Activated CD8-positive, alpha-beta memory T cell treated with anti-CD3 and anti-CD28 coated beads, Interleukin-2, amount 50 U/mL, for 24 hours (primary cell): ENCODE results near the gene ELOVL5.
"Not testable (repeated sequence)": the region's sequence is repeated elsewhere in the genome, so short reads cannot be mapped to it uniquely, and the experiment has no call there.

Source experiments
- DNase-seq: peaks from one replicate; pipeline ENCODE4 v3.0.0-alpha.2; 2020; ENCODE audit errors: extremely low read depth

Gene ELOVL5

GRCh38 chr6:53305506-53306005, 43.2 kb downstream of the ELOVL5 start:
- not testable (repeated sequence) for DNase-seq

DNA sequence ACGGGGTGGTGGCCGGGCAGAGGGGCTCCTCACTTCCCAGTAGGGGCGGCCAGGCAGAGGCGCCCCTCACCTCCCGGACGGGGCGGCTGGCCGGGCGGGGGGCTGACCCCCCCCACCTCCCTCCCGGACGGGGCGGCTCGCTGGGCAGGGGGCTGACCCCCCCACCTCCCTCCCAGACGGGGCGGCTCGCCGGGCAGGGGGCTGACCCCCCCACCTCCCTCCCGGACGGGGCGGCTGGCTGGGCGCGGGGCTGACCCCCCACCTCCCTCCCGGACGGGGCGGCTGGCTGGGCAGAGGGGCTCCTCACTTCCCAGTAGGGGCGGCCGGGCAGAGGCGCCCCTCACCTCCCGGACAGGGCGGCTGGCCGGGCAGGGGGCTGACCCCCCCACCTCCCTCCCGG, 43.8 kb downstream of the ELOVL5 start:
- DNase-seq: not testable (repeated sequence)

GRCh38 chr6:53302678-53303360, 45.9 kb downstream of the ELOVL5 start:
- DNase-seq: no peak

DNA sequence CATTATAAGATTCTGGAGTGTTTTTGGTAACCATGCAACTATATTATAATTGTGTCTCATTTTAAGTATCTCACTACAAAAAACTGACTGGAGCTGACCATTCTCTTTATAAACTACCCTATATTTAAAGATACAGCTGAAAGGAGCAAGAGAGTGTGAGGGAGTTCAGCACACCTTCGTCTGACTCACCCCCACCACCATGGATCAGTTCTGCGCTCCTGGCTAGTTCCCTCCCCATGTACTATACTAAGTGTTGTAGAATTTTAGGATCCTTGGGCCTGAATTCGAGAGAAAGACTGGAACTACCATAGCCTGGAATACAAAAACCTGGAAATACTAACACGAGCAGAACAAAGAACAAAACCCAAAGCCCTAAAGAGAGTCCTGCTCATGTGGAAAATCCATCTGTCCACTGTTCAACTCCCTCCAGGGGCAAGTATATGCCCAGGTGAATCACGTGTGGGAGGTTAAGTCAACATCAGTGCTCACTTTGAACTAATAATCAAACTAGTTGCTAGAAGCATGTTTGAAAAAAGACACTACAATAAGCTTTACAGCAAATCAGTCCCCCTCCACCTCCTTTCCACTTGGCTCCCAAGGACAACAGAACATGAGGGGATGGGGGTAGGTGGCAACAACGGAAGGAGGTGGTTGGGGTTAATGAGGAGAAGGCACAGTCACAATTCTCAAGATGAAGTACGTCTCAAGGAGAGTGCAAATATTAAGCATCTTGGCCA, 46.8 kb downstream of the ELOVL5 start:
- DNase-seq: no peak

GRCh38 chr6:53300656-53301551, 47.8 kb downstream of the ELOVL5 start:
- DNase-seq: no peak

DNA sequence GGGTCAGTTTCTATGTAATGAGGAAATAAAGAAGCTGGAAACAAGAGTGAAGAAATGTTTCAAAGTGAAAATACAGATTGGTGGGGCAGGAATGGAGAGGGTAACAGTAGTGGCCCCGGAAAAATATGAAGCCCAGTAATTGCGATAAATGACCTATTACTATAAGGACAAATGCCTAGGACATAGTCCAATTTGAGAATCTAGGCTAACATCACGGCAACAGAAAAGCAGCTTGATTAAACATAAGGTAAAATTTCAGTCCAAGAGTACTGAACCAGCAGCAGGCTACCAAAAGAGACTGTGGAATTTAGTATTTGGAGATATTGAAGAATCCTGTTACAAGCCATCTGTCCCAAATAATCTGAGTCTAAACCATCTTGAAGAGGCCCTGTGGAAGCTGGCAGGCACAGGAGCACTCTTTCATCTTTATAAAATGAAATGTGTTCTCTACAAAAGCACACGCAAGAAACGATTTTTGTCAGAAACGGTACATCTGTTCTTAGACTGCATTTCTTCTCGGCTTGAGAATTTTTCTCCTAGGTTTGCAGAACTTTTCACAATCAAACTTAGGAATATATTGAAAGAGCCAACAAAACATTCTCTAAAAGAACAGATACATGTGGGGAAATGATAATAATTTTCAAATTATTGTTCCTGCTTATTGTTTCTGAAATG, 49.3 kb downstream of the ELOVL5 start:
- no peak for DNase-seq

DNA sequence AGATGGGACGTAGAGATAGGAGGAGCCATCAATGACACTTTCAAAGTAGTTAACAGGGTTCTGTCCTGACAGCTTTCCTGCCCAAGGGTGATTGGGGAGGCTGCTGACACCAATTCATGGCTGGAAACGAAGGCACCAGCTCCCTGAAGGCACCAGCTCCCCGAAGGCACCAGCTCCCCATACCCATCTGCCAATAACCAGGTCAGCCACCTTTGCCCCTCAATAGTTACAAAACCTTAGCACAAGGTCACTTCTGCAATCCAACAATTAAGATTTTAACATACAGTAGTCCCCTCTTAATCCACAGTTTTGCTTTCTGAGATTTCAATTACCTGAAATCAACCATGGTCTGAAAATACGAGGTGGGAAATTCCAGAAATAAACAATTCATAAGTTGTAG, 51.7 kb downstream of the ELOVL5 start:
- DNase-seq: no peak

DNA sequence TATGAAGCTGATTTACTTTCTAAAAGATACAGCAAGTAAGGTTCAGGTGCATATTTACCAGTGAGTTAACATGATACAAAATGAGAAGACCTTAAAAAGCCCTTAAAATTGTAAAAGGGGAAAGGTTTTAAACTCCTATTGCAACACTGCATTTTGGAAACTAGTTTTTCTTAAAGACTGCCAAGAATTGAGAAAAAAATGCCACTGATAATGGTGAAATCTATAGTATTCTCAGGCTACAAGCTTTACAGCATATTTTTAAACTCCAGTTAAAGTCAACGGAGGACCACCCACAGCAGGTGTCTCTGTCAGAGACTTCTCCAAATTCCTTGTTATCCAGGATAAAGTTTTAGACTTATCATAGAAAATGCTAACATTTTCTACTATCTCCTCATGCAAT, 53.6 kb downstream of the ELOVL5 start:
- DNase-seq: no peak

DNA sequence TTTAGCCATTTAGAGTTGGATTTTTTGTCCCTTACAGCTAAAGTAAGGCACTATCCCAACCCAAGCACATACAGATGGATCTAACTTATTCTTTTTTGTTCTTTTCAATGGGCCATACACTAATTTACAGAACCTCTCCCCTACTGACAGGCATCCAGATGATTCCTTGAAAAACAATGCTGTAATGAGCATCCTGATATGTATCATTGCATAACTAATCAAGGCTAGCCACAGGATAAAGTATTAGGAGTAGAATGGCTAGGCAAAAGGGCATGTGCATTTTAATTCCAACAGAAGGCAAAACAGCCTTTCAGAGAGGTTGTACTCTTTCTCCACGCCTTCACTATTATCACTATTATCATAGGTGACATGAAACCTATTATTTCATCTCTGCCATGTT, 54.1 kb downstream of the ELOVL5 start:
- DNase-seq: no peak

DNA sequence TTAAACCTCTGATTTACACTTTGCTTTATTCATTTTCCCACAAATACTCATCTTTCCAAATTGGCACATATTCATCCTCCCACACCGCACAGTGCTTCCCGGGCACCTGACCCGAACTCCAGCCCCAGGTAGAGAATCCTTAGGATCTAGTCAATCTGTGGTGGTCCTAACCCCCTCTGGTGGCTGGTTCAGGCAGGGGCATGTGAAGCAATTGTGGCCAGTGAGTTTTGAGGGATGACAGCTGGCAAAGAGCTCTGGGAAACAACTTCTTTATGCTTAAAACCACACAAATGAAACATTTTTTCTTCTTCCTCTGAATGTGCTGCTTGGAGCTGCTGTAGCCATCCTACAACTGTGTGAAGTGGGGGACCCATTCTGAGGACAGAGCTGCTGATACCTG, 54.7 kb downstream of the ELOVL5 start:
- no peak for DNase-seq

DNA sequence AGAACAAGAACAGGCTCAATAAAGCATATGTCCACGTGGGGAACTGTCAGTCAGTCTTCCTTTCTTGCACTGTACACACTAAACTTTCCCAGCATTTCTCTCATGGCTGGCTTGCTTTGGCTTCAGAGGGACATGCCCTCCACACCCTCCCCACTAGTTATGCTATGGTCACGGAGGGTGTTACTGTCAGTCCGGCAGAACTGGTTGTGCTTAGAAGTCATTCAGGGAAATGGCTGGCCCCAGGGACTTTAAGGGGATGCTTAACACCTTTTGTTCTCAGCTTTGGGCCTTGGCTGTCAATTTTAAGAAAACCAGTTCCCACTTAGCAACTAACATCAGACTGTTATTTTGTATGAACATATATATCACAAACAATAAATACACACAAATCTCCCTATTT, 55.1 kb downstream of the ELOVL5 start:
- DNase-seq: no peak

DNA sequence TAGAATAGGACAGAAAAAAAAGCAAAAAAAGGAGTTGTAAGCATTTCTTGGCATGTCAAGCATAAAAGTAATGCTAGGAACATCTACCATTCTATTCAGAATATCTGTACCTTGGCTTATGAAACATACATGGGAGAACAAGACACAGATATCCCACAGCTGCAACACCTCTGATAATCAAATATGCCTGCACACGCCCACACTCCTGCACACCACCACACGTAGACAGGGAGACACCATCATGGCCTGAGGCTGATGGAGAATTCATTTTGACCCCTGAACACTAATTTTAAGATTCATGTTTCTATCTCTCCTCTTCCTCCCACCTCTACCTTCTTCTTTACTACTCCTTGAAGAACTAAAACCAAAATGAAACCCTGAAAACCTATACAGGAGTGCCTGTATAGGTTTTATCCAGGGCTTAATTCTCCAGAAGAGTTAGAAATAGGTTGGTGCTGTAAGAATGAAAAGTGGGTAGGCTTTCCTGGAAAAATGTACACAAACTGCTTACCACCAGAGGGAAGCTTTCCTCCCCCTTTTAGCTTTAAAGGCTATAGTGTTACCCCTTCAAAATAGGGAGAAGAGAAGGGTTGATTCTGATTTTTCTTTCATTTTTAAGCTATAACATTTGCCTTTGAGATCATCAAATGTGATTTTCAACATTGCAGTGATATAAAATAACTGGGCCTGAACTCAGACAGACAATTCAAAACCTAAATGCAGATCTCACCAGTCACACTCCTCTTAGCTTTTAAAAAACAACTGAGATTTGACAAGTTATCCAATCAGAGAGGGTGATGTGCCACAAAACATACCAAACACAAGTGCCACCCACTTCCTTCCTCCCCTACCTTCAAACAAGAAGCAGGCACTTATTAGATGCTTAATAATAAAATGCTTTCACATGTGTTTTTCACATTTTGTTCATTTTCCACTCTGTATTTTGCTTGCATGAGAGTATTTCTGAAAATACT, 57.9 kb downstream of the ELOVL5 start:
- DNase-seq: no peak

DNA sequence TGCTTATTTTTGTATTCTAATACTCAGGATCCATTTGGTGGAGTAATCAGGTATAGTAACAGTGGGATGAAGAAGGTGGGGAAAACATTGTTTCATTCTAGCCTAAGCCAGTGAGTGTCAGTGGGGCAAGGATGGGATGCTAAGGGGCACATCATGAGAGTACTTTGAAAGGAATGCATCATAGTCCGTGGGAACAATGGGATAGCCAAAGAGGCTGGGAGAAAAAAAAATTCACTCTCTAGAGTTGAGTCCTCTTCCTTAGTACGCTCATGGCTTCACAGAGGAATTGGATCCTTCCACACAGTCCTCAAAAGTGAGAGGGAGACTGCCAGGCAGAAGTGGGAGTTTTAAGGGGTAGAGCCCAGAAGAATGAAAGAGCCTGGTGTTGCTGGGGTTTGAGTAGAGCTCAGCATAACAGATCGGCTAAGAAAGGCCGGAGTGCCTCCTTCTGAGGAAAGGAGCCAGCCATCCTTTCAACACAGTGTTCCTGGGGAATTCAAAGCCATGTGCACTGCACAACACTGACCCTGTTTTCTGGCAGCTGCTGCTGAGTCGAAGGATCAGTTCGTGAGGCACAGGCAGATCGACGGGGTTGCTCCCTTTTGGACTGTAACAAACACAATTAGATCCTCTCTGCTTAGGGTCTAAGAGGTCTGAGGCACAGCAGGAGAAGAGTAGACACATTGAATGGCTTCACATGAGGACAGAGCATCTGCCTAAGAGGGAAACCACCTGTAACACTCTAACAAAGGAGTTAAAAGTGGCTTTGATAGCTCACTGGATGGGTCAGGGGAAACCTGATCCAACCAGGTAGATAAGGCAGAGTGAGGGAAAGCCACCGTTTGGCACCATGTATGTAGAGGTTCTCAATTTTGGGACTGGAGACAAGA, 61.2 kb downstream of the ELOVL5 start:
- no peak for DNase-seq

DNA sequence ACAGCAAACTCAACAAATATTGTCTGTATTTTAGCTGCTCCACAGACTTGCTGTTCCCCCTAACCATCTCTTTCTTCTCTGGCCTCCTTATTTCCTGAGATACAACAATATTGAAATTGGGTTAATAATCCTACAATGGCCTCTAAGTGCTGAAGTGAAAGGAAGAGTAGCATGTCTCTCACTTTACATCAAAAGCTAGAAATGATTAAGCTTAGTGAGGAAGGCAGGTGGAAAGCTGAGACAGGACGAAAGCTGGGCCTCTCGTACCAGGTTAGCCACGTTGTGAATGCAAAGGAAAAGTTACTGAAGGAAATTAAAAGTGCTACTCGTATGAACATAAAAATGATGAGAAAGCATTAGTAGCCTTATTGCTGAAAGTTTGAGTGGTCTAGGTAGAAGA, 63.8 kb downstream of the ELOVL5 start:
- DNase-seq: no peak

- DNase-seq: no peak
Observed at GRCh38 chr6:53282741-53283140, 66.0 kb downstream of the ELOVL5 start.

- no peak for DNase-seq
Observed at GRCh38 chr6:53282234-53282633, 66.5 kb downstream of the ELOVL5 start.

- no peak for DNase-seq
Observed at GRCh38 chr6:53281518-53282215, 67.1 kb downstream of the ELOVL5 start.

- no peak for DNase-seq
Observed at GRCh38 chr6:53280207-53280606, 68.5 kb downstream of the ELOVL5 start.

- DNase-seq: no peak
Observed at GRCh38 chr6:53279293-53279692, 69.5 kb downstream of the ELOVL5 start.
